Uterus (tissue), 4 donors: ENCODE measurements around the gene RMND5A. TPM values are rescaled to one million over a fixed set of nuclear protein-coding genes. Genes with fewer than 3 reads are reported as not detected.

Experiments
- DNase-seq, 2 donors: peaks; one replicate each; pipeline ENCODE4 v3.0.0-alpha.2; 2019 to 2020
- H3K27ac ChIP-seq, 2 donors: fragments of 200-600 bp; sonication (generic); 1 replicate in 1 of 2; 2 replicates in 1 of 2; pipeline ENCODE4 v1.5.1; 2016 to 2018
- H3K27me3 ChIP-seq, 2 donors: fragments of 200-600 bp; sonication (generic); one replicate each; pipeline ENCODE4 v1.5.1; 2018 to 2019; ENCODE audit warnings: control low read depth in 1 of 2
- H3K36me3 ChIP-seq, 2 donors: fragments of 200-600 bp; sonication (generic); one replicate each; pipeline ENCODE4 v1.5.1; 2019; ENCODE audit warnings: control low read depth in 1 of 2
- H3K4me1 ChIP-seq, 2 donors: fragments of 200-600 bp; sonication (generic); one replicate each; pipeline ENCODE4 v1.5.1; 2018 to 2019; ENCODE audit warnings: control low read depth in 1 of 2
- H3K4me3 ChIP-seq, 2 donors: fragments of 200-600 bp; sonication (generic); 1 replicate in 1 of 2; 2 replicates in 1 of 2; pipeline ENCODE4 v1.5.1; 2018 to 2019; ENCODE audit warnings: mild to moderate bottlenecking in 1 of 2
- H3K9me3 ChIP-seq, 2 donors: fragments of 200-600 bp; sonication (generic); one replicate each; pipeline ENCODE4 v1.5.1; 2019; ENCODE audit warnings: control low read depth in 1 of 2
- POLR2A ChIP-seq, 2 donors: fragments of 450-650 bp; IDR thresholded peaks; one replicate each; pipeline ENCODE4 v1.6.1; 2016; ENCODE audit warnings: antibody characterized with exemption in 2 of 2, mild to moderate bottlenecking in 1 of 2, moderate library complexity in 1 of 2
- intact Hi-C: fragments of 100-400 bp; cut with DNase I; formaldehyde crosslinking; loops from one replicate; pipeline ENCODE4 v1.15.1; 2023; ENCODE audit warnings: low total_unique reads
- total RNA-seq, 4 donors: library from RNA; depleted of rRNA in 3 of 4; stranded (reverse); fragments of >200 nt in 3 of 4; gene quantifications; one replicate each; pipeline versions ENCODE4 v1.1.0 to v1.2.4, GENCODE V29; 2014 to 2023
- TF ChIP-seq, protein P1 (sequence below), 4 experiments: fragments of 200-600 bp in 2 of 4; fragments of 450-650 bp in 2 of 4; sonication (generic) in 2 of 4; IDR thresholded peaks; one replicate each; pipeline ENCODE4 v1.5.1; 2016 to 2019; ENCODE audit warnings: antibody characterized with exemption in 4 of 4, mild to moderate bottlenecking in 2 of 4, moderate library complexity in 1 of 4
- donor health status: DM: yes; HTN: yes; CAD: no.

The RMND5A gene
- total RNA-seq, 4 donors from 2014 or later = 33.6 to 71.5 (median 38.0) TPM

- Histone ChIP-seq H3K4me3 (no peak overlapping the region), H3K9me3 (no peaks in the 10 kb centered on the region), H3K36me3 (no peaks in the 10 kb centered on the region), H3K27ac (no peak overlapping the region), H3K4me1 (no peaks in the 10 kb centered on the region), H3K27me3 (no peaks in the 10 kb centered on the region)
- DNase-seq = no peak
- intact Hi-C loops = no loop called here
- no peak for TF ChIP-seq POLR2A (IDR thresholded peaks at IDR 0.05)
- TF ChIP-seq, protein P1, sequence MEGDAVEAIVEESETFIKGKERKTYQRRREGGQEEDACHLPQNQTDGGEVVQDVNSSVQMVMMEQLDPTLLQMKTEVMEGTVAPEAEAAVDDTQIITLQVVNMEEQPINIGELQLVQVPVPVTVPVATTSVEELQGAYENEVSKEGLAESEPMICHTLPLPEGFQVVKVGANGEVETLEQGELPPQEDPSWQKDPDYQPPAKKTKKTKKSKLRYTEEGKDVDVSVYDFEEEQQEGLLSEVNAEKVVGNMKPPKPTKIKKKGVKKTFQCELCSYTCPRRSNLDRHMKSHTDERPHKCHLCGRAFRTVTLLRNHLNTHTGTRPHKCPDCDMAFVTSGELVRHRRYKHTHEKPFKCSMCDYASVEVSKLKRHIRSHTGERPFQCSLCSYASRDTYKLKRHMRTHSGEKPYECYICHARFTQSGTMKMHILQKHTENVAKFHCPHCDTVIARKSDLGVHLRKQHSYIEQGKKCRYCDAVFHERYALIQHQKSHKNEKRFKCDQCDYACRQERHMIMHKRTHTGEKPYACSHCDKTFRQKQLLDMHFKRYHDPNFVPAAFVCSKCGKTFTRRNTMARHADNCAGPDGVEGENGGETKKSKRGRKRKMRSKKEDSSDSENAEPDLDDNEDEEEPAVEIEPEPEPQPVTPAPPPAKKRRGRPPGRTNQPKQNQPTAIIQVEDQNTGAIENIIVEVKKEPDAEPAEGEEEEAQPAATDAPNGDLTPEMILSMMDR (IDR thresholded peaks at IDR 0.05) = no peak
Measured at GRCh38 chr2:86768189-86768949, 48.3 kb downstream of the RMND5A start.

DNA sequence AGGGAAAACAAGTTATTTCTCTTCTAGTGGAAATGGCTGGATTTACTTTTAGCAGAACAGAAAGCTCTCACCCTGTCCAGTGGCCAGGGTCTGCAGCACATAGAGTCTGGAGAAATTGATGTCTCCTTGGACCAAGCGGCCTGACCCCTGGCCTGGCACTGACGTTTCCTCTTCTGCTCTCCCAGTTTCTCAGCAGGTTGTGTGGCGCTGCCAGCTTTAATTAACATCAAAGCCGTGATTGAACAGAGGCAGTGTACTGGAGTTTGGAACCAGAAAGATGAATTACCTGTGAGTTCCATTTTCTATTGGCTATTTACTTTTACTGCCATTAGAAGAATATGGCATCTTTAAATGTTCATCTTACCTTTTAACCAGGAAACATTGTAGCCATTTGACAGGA is 49.7 kb downstream of the RMND5A start:
- H3K27ac ChIP-seq = no peak overlapping the region
- TF ChIP-seq, protein P1 (IDR thresholded peaks at IDR 0.05) = no peak
- TF ChIP-seq POLR2A (IDR thresholded peaks at IDR 0.05) = no peak
- intact Hi-C loops = no loop called here
- H3K27me3 ChIP-seq = no peaks in the 10 kb centered on the region
- no peaks in the 10 kb centered on the region for H3K9me3 ChIP-seq
- DNase-seq = no peak
- no peaks in the 10 kb centered on the region for H3K36me3 ChIP-seq
- no peaks in the 10 kb centered on the region for H3K4me1 ChIP-seq
- H3K4me3 ChIP-seq = no peak overlapping the region

- no peak overlapping the region for H3K27ac ChIP-seq
- TF ChIP-seq, protein P1 (IDR thresholded peaks at IDR 0.05) = no peak
- intact Hi-C loops = no loop called here
- no peak for DNase-seq
- no peaks in the 10 kb centered on the region for H3K36me3 ChIP-seq
- no peaks in the 10 kb centered on the region for H3K4me1 ChIP-seq
- no peak overlapping the region for H3K4me3 ChIP-seq
- no peaks in the 10 kb centered on the region for H3K27me3 ChIP-seq
- H3K9me3 ChIP-seq = no peaks in the 10 kb centered on the region
Measured at GRCh38 chr2:86770816-86771301, 50.8 kb downstream of the RMND5A start.

DNA sequence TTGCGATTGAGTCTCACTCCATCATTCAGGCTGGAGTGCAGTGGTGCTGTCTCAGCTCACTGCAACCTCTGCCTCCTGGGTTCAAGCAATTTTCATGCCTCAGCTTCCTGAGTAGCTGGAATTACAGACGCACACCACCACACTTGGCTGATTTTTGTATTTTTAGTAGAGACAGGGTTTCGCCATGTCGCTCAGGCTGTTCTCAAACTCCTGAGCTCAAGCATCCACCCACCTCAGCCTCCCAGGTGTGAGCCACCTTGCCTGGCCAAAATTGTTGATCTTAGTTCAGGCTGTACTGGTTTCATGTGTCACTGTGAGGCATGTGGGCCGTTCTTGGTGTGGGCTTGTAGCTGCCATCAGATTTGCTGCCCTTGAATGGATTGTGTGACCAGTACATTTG is 52.5 kb downstream of the RMND5A start:
- no peak overlapping the region for H3K4me3 ChIP-seq
- H3K36me3 ChIP-seq = no peaks in the 10 kb centered on the region
- no peaks in the 10 kb centered on the region for H3K27me3 ChIP-seq
- H3K27ac ChIP-seq = no peak overlapping the region
- no peaks in the 10 kb centered on the region for H3K4me1 ChIP-seq
- intact Hi-C loops = no loop called here
- no peaks in the 10 kb centered on the region for H3K9me3 ChIP-seq
- DNase-seq = no peak
- no peak for TF ChIP-seq POLR2A (IDR thresholded peaks at IDR 0.05)
- TF ChIP-seq, protein P1 (IDR thresholded peaks at IDR 0.05) = no peak

DNA sequence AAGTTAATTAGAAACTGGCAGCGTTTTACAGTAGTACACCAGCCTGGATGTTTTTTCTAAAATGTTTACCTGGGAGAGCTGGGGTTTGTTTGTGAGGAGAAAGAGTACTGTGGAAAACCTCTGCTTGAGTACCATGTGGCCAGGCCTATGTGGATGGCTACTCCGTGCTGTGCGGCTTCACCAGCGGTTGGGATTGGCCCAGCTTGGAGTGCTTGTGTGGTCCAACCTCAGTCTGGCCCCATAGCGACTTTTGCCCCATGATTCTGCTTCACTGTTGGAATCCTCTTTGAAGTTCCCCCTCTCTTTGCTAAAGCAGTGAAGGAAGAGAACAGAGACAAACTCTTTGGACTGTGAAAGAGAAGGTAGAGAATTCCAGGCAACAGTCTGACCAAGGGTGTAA is 54.8 kb downstream of the RMND5A start:
- Histone ChIP-seq H3K36me3 (no peaks in the 10 kb centered on the region), H3K27ac (no peak overlapping the region), H3K4me3 (no peak overlapping the region), H3K4me1 (no peaks in the 10 kb centered on the region), H3K27me3 (no peaks in the 10 kb centered on the region), H3K9me3 (no peaks in the 10 kb centered on the region)
- no peak for TF ChIP-seq POLR2A (IDR thresholded peaks at IDR 0.05)
- TF ChIP-seq, protein P1 (IDR thresholded peaks at IDR 0.05) = no peak
- DNase-seq = no peak
- intact Hi-C loops = no loop called here
